Brain microvascular endothelial cell (primary cell): ENCODE measurements around the gene FSTL1.

Experiments used
- DNase-seq: peaks from one replicate; pipeline ENCODE4 v3.0.0-alpha.2; 2020
- H3K27ac ChIP-seq: fragments of 250-450 bp; sonication (Bioruptor Pico); 2 replicates; pipeline ENCODE4 v1.5.1; 2020; ENCODE audit warnings: mild to moderate bottlenecking, moderate library complexity
- H3K27me3 ChIP-seq: fragments of 250-450 bp; sonication (Bioruptor Pico); replicated peaks from 2 replicates; pipeline ENCODE4 v1.5.1; 2020; ENCODE audit warnings: mild to moderate bottlenecking
- H3K36me3 ChIP-seq: fragments of 250-450 bp; sonication (Bioruptor Pico); replicated peaks from 2 replicates; pipeline ENCODE4 v1.5.1; 2020; ENCODE audit warnings: mild to moderate bottlenecking
- H3K4me3 ChIP-seq: 2 replicates; pipeline ENCODE4 v1.5.1; 2011; ENCODE audit warnings: low read depth, mild to moderate bottlenecking, control low read depth, low read length, moderate library complexity
- in situ Hi-C: cut with HindIII; loops from 2 replicates; pipeline ENCODE4 v1.10.0; 2017; ENCODE audit warnings: low sequenced_read_pairs, low pct_ligation_motif_present
- TF ChIP-seq, protein P1 (sequence below): IDR thresholded peaks from 2 replicates; pipeline ENCODE4 v1.5.1; 2011; ENCODE audit warnings: low read depth, mild to moderate bottlenecking, moderate library complexity, low read length, control low read depth, inconsistent platforms; ENCODE audit errors: missing control alignments

Gene FSTL1

GRCh38 chr3:120461416-120461815 lies 10.6 kb upstream of the FSTL1 start:
- in situ Hi-C loops: no loop called here
- Histone ChIP-seq H3K27me3 (no peaks in the 10 kb centered on the region), H3K4me3 (no peak overlapping the region), H3K36me3 (no peaks in the 10 kb centered on the region), H3K27ac (no peak overlapping the region)
- TF ChIP-seq, protein P1, sequence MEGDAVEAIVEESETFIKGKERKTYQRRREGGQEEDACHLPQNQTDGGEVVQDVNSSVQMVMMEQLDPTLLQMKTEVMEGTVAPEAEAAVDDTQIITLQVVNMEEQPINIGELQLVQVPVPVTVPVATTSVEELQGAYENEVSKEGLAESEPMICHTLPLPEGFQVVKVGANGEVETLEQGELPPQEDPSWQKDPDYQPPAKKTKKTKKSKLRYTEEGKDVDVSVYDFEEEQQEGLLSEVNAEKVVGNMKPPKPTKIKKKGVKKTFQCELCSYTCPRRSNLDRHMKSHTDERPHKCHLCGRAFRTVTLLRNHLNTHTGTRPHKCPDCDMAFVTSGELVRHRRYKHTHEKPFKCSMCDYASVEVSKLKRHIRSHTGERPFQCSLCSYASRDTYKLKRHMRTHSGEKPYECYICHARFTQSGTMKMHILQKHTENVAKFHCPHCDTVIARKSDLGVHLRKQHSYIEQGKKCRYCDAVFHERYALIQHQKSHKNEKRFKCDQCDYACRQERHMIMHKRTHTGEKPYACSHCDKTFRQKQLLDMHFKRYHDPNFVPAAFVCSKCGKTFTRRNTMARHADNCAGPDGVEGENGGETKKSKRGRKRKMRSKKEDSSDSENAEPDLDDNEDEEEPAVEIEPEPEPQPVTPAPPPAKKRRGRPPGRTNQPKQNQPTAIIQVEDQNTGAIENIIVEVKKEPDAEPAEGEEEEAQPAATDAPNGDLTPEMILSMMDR: no peak
- DNase-seq: no peak

DNA sequence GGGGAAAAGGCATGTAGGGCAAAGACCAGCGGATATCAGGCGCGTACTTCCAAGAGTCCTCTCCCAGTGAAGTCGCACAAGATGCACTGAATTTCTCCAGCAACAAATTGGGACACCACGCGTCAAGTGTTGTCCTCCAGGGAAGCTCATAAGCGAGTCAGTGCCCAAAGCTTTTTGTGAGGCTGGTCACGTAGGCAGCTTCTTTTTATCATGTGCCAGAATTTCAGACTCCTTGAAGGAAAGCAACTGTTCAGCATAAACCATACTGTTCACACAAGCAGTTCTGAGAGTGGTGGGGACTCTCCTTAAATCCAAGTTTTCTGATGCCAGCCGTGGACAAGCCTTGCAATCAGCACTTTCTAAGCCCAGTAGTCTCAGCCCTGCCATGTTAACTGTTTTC lies 10.1 kb upstream of the FSTL1 start:
- TF ChIP-seq, protein P1: no peak
- Histone ChIP-seq H3K4me3 (no peak overlapping the region), H3K36me3 (no peaks in the 10 kb centered on the region), H3K27ac (no peak overlapping the region), H3K27me3 (no peaks in the 10 kb centered on the region)
- DNase-seq: no peak
- in situ Hi-C loops: no loop called here

DNA sequence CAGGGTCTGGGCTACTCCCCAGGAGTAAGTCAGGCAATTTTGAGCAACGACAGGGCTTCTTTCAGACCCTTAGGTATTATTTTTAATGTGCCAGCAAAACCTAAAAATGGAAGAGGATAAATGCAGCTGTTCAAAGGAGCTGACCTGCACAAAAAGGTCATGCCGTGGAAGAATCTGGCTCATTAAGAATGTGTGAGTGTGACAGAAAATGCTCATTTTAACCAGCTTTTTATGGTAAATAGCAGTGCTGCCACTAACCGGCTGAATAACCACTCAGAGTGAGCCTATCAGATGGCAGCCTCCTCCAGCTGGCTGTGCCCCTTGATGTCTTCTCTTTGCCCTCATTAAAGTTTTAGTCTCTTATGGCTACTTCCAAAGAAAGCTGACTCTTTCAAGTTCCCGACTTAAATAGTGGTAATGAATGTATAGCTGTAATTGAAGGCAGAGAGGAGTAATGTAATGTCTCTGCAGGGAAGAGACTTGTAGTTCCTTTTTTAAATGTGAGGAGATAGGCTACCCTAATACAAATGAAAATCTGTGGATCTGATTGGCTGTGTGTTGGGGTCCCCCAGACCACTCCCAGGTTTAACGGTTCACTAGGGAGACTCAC lies 9.5 kb upstream of the FSTL1 start:
- Histone ChIP-seq H3K4me3 (no peak overlapping the region), H3K27ac (no peak overlapping the region), H3K36me3 (no peaks in the 10 kb centered on the region), H3K27me3 (no peaks in the 10 kb centered on the region)
- in situ Hi-C loops: no loop called here
- TF ChIP-seq, protein P1: no peak
- DNase-seq: no peak

- Histone ChIP-seq H3K27ac (no peak overlapping the region), H3K36me3 (no peaks in the 10 kb centered on the region), H3K27me3 (no peaks in the 10 kb centered on the region), H3K4me3 (no peak overlapping the region)
- no peak for DNase-seq
- in situ Hi-C loops: no loop called here
- TF ChIP-seq, protein P1: no peak
Measured at GRCh38 chr3:120459196-120459595, 8.4 kb upstream of the FSTL1 start.

DNA sequence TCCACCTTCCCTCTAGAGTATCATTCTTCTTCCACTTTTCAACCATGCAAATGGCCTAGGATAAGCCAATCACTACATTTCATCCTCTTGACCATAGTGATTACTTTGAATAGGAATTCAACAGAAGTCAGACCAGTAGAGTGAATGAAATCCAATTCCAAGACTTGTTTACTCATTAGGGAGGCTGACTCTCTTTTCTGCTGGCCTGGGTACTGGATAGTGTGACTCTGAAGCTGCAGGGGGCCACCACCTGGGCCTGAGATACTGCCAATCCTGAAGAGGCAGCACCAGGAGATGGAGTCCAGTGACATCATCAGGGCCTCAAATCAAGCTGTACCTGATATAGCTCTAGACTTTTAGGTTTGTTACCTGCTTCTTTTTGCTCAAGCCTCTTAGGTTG lies 7.0 kb upstream of the FSTL1 start:
- in situ Hi-C loops: no loop called here
- Histone ChIP-seq H3K36me3 (no peaks in the 10 kb centered on the region), H3K27ac (no peak overlapping the region), H3K4me3 (no peak overlapping the region), H3K27me3 (no peaks in the 10 kb centered on the region)
- TF ChIP-seq, protein P1: no peak
- DNase-seq: no peak

- Histone ChIP-seq H3K4me3 (no peak overlapping the region), H3K27me3 (no peaks in the 10 kb centered on the region), H3K27ac (no peak overlapping the region), H3K36me3 (peaks cover 6% of the 10 kb centered on the region)
- no peak for DNase-seq
- TF ChIP-seq, protein P1: no peak
- in situ Hi-C loops: no loop called here
Measured at GRCh38 chr3:120454076-120454689, 3.4 kb upstream of the FSTL1 start.
